RCC 7860 (cell line): ENCODE measurements around the gene ACSF3.

Experiments
- DNase-seq: peaks from one replicate; pipeline ENCODE4 v3.0.0-alpha.2; 2015; ENCODE audit warnings: low spot score
- FAIRE-seq: peaks from 2 replicates; lab custom pipeline; 2012; peaks lifted over from hg19 to GRCh38; lab: Jason Lieb, UNC

ACSF3 gene

GRCh38 chr16:89123001-89123830 lies 29.6 kb downstream of the ACSF3 start:
- no peak for DNase-seq
- FAIRE-seq, result no peak

- FAIRE-seq (no peak), DNase-seq (no peak)
Measured at GRCh38 chr16:89123831-89124100, 30.1 kb downstream of the ACSF3 start.

- FAIRE-seq, result no peak
- no peak for DNase-seq
Measured at GRCh38 chr16:89129378-89129777, 35.7 kb downstream of the ACSF3 start.

- FAIRE-seq, result no peak
- no peak for DNase-seq
Measured at GRCh38 chr16:89130448-89130847, 36.8 kb downstream of the ACSF3 start.

- DNase-seq, result no peak
- FAIRE-seq, result no peak
Measured at GRCh38 chr16:89131783-89132182, 38.1 kb downstream of the ACSF3 start.

GRCh38 chr16:89132194-89133005 lies 38.7 kb downstream of the ACSF3 start:
- DNase-seq (no peak), FAIRE-seq (no peak)

- DNase-seq (no peak), FAIRE-seq (no peak)
Measured at GRCh38 chr16:89133457-89134127, 39.9 kb downstream of the ACSF3 start.

- DNase-seq (no peak), FAIRE-seq (no peak)
Measured at GRCh38 chr16:89134269-89134668, 40.6 kb downstream of the ACSF3 start.

- no peak for FAIRE-seq
Measured at GRCh38 chr16:89135166-89135565, 41.5 kb downstream of the ACSF3 start.

GRCh38 chr16:89135971-89136765 lies 42.5 kb downstream of the ACSF3 start:
- FAIRE-seq, result no peak
- DNase-seq, result no peak

More at GRCh38 chr16:89135166-89135565, 41.5 kb downstream of the ACSF3 start:
- DNase-seq, result no peak

- FAIRE-seq (no peak), DNase-seq (no peak)
Measured at GRCh38 chr16:89136931-89137330, 43.3 kb downstream of the ACSF3 start.

- FAIRE-seq, result no peak
- DNase-seq, result no peak
Measured at GRCh38 chr16:89137666-89138512, 44.2 kb downstream of the ACSF3 start.

- FAIRE-seq (no peak), DNase-seq (no peak)
Measured at GRCh38 chr16:89138513-89138795, 44.8 kb downstream of the ACSF3 start.

- FAIRE-seq (no peak), DNase-seq (no peak)
Measured at GRCh38 chr16:89138843-89139520, 45.3 kb downstream of the ACSF3 start.

GRCh38 chr16:89139907-89140361 lies 46.3 kb downstream of the ACSF3 start:
- no peak for DNase-seq
- no peak for FAIRE-seq

GRCh38 chr16:89140401-89140800 lies 46.7 kb downstream of the ACSF3 start:
- DNase-seq (no peak), FAIRE-seq (no peak)

- FAIRE-seq, result no peak
- DNase-seq, result no peak
Measured at GRCh38 chr16:89140981-89141883, 47.6 kb downstream of the ACSF3 start.

GRCh38 chr16:89141884-89142267 lies 48.2 kb downstream of the ACSF3 start:
- DNase-seq (no peak), FAIRE-seq (no peak)
